ENCODE measurements around the gene PRKN.

DNA sequence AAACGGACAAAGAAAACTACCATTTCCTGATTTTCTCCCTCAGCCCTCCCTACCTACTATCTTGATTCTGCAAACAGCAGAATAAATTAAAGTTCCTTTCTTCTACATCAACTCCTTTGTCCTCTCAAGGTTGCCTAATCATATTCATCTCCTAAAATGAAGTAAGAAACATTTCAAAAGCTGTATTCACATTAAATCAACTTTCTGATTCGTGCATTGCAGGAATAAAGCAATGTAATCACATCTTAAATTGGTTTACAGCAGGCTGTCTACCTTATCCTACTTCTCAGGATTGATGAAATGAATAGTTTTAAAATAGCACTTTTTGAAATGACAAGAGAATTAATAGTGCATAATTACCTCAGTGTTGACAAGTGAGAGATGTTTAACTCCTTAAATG, 25.1 kb downstream of the PRKN start:
- TF ChIP-seq, protein P1, sequence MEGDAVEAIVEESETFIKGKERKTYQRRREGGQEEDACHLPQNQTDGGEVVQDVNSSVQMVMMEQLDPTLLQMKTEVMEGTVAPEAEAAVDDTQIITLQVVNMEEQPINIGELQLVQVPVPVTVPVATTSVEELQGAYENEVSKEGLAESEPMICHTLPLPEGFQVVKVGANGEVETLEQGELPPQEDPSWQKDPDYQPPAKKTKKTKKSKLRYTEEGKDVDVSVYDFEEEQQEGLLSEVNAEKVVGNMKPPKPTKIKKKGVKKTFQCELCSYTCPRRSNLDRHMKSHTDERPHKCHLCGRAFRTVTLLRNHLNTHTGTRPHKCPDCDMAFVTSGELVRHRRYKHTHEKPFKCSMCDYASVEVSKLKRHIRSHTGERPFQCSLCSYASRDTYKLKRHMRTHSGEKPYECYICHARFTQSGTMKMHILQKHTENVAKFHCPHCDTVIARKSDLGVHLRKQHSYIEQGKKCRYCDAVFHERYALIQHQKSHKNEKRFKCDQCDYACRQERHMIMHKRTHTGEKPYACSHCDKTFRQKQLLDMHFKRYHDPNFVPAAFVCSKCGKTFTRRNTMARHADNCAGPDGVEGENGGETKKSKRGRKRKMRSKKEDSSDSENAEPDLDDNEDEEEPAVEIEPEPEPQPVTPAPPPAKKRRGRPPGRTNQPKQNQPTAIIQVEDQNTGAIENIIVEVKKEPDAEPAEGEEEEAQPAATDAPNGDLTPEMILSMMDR (IDR thresholded peaks at IDR 0.05; ENCODE audit: low read length): no peak
- TF ChIP-seq EZH2 (optimal IDR thresholded peaks at IDR 0.05; ENCODE audit: low read depth, low read length) (no peak), EZH2phosphoT487 (IDR thresholded peaks at IDR 0.05; ENCODE audit: low read length) (no peak)
